Body of pancreas (tissue), 4 donors: ENCODE measurements around the gene CROT. TPM values are rescaled to one million over a fixed set of nuclear protein-coding genes. Genes with fewer than 3 reads are reported as not detected.

Experiments
- ATAC-seq: fragments of 150-250 bp; one replicate; pipeline ENCODE4 v1.9.1; 2016
- DNase-seq, 4 donors: peaks; one replicate each; pipeline ENCODE4 v3.0.0-alpha.2; 2019
- H3K27ac ChIP-seq, 4 donors: fragments of 200-600 bp; sonication (generic); 1 replicate in 3 of 4; 2 replicates in 1 of 4; pipeline versions ENCODE4 v1.5.1 to v1.6.1; 2016 to 2019; ENCODE audit warnings: mild to moderate bottlenecking in 1 of 4, mixed read lengths in 1 of 4, moderate library complexity in 1 of 4
- H3K27me3 ChIP-seq, 2 donors: fragments of 200-600 bp; sonication (generic); one replicate each; pipeline ENCODE4 v1.6.0; 2016; ENCODE audit warnings: mild to moderate bottlenecking in 1 of 2
- H3K36me3 ChIP-seq, 2 donors: fragments of 200-600 bp; sonication (generic); replicated peaks in 1 of 2; 2 replicates each; pipeline ENCODE4 v1.5.1; 2016; ENCODE audit warnings: low read depth in 2 of 2; ENCODE audit not compliant: insufficient read depth in 1 of 2
- H3K4me1 ChIP-seq: fragments of 200-600 bp; sonication (generic); one replicate; pipeline ENCODE4 v1.6.0; 2016
- H3K4me3 ChIP-seq, 2 donors: fragments of 200-600 bp; sonication (generic); 1 replicate in 1 of 2; 2 replicates in 1 of 2; pipeline ENCODE4 v1.5.1; 2016 to 2019
- H3K9me3 ChIP-seq, 3 donors: fragments of 200-600 bp; sonication (generic); 1 replicate in 2 of 3; 2 replicates in 1 of 3; pipeline ENCODE4 v1.5.1; 2016
- CTCF ChIP-seq, 7 experiments: fragments of 450-650 bp in 4 of 7; fragments of 200-600 bp in 3 of 7; sonication (generic) in 3 of 7; IDR thresholded peaks; one replicate each; pipeline ENCODE4 v1.5.1; 2016 to 2019; ENCODE audit warnings: antibody characterized with exemption in 7 of 7
- POLR2A ChIP-seq, 3 donors: fragments of 450-650 bp; IDR thresholded peaks; one replicate each; pipeline ENCODE4 v1.6.1; 2016; ENCODE audit warnings: antibody characterized with exemption in 3 of 3, mild to moderate bottlenecking in 2 of 3
- WGBS, 2 donors: methylation state at CpG; one replicate each; pipeline ENCODE4 v1.1.5; 2017; 5-methylcytosine and 5-hydroxymethylcytosine counted together
- intact Hi-C: fragments of 100-400 bp; cut with DNase I; formaldehyde crosslinking; loops from one replicate; pipeline ENCODE4 v1.15.1; 2023
- small RNA-seq: library from RNA; depleted of rRNA; stranded (forward); fragments of <200 nt; gene quantifications from one replicate; pipeline ENCODE3, GENCODE V24; 2016
- total RNA-seq, 2 donors: library from RNA; depleted of rRNA; stranded (reverse); fragments of >200 nt; gene quantifications; one replicate each; pipeline ENCODE4 v1.1.0, GENCODE V29; 2016

CROT gene
- total RNA-seq, 2 donors from 2014 or later: 4.6 to 22.1 TPM

DNA sequence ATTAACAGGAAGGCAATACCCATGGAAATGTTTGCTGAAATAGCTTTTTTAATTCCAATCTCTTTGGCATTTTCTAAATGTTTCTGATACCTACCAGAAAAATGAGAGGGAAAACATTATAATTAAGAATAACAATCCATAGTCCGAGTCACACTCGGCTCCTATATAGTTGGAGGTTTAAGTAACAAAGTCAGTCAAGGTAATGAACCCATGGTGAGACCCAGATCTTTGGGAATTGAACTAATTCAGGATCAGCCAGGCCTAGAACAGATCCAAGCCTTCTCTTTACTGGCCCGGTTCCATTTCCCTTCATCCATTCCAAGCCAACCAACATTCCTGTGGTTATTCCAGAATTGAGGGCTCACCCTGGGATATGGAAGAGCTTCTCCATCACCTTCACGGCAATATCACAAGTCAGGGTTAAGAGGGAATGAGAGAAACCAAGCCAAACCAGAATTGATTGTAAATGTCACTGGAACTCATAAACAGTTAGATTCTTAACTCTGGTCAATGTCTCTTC lies 101.7 kb downstream of the CROT start:
- Histone ChIP-seq H3K27me3 (no peaks in the 10 kb centered on the region), H3K36me3 (no peaks in the 10 kb centered on the region), H3K4me3 (no peak overlapping the region), H3K9me3 (no peaks in the 10 kb centered on the region), H3K27ac (no peak overlapping the region), H3K4me1 (no peaks in the 10 kb centered on the region)
- TF ChIP-seq POLR2A (IDR thresholded peaks at IDR 0.05) (no peak), CTCF (IDR thresholded peaks at IDR 0.05) (no peak)
- ATAC-seq (no peak), DNase-seq (no peak)
- WGBS, 2 donors: 73 to 78% methylated on average over 4 of the region's 4 CpGs
- intact Hi-C loops: no loop called here

DNA sequence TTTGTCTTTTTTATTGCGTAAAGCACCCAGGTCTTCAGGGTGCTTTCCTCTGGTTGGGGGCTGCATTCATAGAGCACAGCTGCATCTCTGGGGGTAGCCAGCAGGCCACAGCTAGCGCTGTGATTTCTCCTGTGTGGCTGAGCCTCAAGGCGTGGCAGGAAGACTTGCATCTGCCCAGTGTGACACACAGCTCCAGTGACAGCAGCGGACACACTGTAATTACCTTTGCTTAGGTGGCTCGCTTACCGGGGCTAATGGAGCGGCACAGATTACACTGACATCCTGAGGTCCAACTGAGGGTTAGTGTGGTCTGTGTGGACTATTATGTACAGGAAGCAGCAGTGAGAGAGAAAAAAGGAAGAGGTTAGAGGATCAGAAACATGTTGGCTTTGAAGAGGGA lies 102.9 kb downstream of the CROT start:
- WGBS, 2 donors: 57 to 74% methylated on average over 7 of the region's 7 CpGs
- H3K27me3 ChIP-seq: no peaks in the 10 kb centered on the region
- ATAC-seq (peak; percentile 30), DNase-seq (peak in 3 of 4 donors; percentile 16 to 40 (median 17))
- H3K4me1 ChIP-seq: no peaks in the 10 kb centered on the region
- H3K36me3 ChIP-seq: no peaks in the 10 kb centered on the region
- TF ChIP-seq POLR2A (IDR thresholded peaks at IDR 0.05): no peak
- TF ChIP-seq CTCF (IDR thresholded peaks at IDR 0.05): no peak
- no peak overlapping the region for H3K27ac ChIP-seq
- no peak overlapping the region for H3K4me3 ChIP-seq
- intact Hi-C loops: no loop called here
- no peaks in the 10 kb centered on the region for H3K9me3 ChIP-seq

Small RNA genes within 50 kb of the gene (small RNA-seq; reads per million reads assigned to genes)
- gene RF02195 (not detected), gene RF02196 (not detected)

Other genes with a start within 250 kb of the CROT start
- 100 to 1,000 TPM in 1 of 2 donors, 10 to 100 TPM in 1; 75.5 to 122 TPM for gene DMTF1, start 193.2 kb upstream of the CROT start, total RNA-seq
- gene TMEM243, start 125.9 kb upstream of the CROT start, total RNA-seq: 10 to 100 TPM; 36.6 to 43.8 TPM
- under 1 TPM in 1 of 2 donors, not detected in 1; under 0.01 TPM for gene ABCB4, start 130.0 kb downstream of the CROT start, total RNA-seq